GM18508 (cell line): Measurements from ENCODE around the gene ULK3.
"Not testable (repeated sequence)": the region's sequence is repeated elsewhere in the genome, so short reads cannot be mapped to it uniquely, and the experiment has no call there.

Source experiments
- ATAC-seq: cut with Tn5 transposase; IDR thresholded peaks from one replicate; pipeline ENCODE4 v1.9.1; 2021; ENCODE audit warnings: moderate number of reproducible peaks; ENCODE audit not compliant: insufficient read depth, unreplicated experiment

The ULK3 gene

GRCh38 chr15:74842581-74843444, at the start of gene ULK3:
ULK3 (minus strand) TSS chr15:74843156; CDS start chr15:74843105, 51 bp downstream.
- ATAC-seq: no peak

- no peak for ATAC-seq
Measured at GRCh38 chr15:74892313-74892712, 49.4 kb upstream of the ULK3 start.

GRCh38 chr15:74891469-74891868, 48.5 kb upstream of the ULK3 start:
- ATAC-seq: no peak

GRCh38 chr15:74890665-74890960, 47.7 kb upstream of the ULK3 start:
- ATAC-seq: no peak

- no peak for ATAC-seq
Measured at GRCh38 chr15:74889883-74890664, 47.1 kb upstream of the ULK3 start, which contains the start of gene MPI. MPI (plus strand) TSS chr15:74890042; CDS start chr15:74890074, 32 bp downstream.

- ATAC-seq: no peak
Measured at GRCh38 chr15:74889390-74889882, 46.5 kb upstream of the ULK3 start.

- ATAC-seq: no peak
Measured at GRCh38 chr15:74888716-74889115, 45.8 kb upstream of the ULK3 start.

GRCh38 chr15:74887537-74888193, 44.7 kb upstream of the ULK3 start:
- ATAC-seq: not testable (repeated sequence)

- no peak for ATAC-seq
Measured at GRCh38 chr15:74885461-74885860, 42.5 kb upstream of the ULK3 start.

- no peak for ATAC-seq
Measured at GRCh38 chr15:74884428-74885223, 41.7 kb upstream of the ULK3 start.

- ATAC-seq: no peak
Measured at GRCh38 chr15:74882528-74882927, 39.6 kb upstream of the ULK3 start.

- ATAC-seq: no peak
Measured at GRCh38 chr15:74878273-74878672, 35.3 kb upstream of the ULK3 start.

- no peak for ATAC-seq
Measured at GRCh38 chr15:74873756-74874424, 30.9 kb upstream of the ULK3 start.

GRCh38 chr15:74873036-74873755, 30.2 kb upstream of the ULK3 start, which contains the start of gene SCAMP2:
SCAMP2 (minus strand) TSS chr15:74873365; CDS start chr15:74873255, 110 bp downstream.
- peak; percentile 61 for ATAC-seq

- ATAC-seq: no peak
Measured at GRCh38 chr15:74872702-74873035, 29.7 kb upstream of the ULK3 start.

GRCh38 chr15:74870436-74871215, 27.7 kb upstream of the ULK3 start:
- ATAC-seq: no peak

GRCh38 chr15:74869726-74870407, 26.9 kb upstream of the ULK3 start:
- ATAC-seq: peak; percentile 43

GRCh38 chr15:74869372-74869725, 26.4 kb upstream of the ULK3 start:
- no peak for ATAC-seq
